ENCODE measurements around the gene TMEM204.

DNA sequence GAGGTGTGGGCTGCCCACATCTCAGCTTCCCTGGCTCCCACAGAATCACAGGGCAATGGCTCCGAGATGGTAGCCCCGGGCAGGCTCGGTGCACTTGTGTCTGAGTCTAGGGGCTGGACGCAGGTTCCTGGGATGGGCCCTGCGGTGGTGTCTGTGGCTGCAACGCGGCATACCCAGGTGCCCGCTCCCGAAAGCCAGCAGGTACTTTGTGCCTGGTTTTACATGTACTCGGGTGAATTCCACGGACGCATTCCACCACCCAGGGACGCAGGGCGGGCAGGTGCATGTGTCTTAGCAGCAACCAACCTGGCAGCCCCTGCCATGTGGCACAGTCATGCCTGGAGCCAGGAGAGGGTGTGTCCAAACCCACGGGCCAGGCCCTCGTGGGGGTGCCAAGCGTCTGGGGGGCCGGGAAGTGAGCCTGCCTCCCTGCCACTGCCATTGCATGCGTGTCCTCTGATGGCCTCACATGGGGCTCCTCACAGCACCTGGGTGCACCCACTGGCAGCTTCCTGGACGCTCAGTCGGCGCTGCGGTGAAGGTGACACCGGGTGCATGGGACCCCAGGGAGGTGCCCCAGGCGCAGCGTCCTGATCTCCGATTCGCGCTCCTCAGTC is 4.4 kb upstream of the TMEM204 start:
- no peak for TF ChIP-seq CTCF (IDR thresholded peaks at IDR 0.05 in 2 of 3, conservative IDR thresholded peaks at IDR 0.05 in 1 of 3; ENCODE audit: control insufficient read depth in 2 of 3, extremely low read depth in 1 of 3, insufficient read depth in 1 of 3, low read depth in 3 of 3, low read length in 3 of 3)
- no peak for TF ChIP-seq RFX5 (IDR thresholded peaks at IDR 0.05; ENCODE audit: low read depth, low read length)
- TF ChIP-seq EZH2 (IDR thresholded peaks at IDR 0.05; ENCODE audit: borderline replicate concordance, control insufficient read depth, low read depth, low read length), result no peak
- no peak for TF ChIP-seq CREB1 (IDR thresholded peaks at IDR 0.05; ENCODE audit: low read depth)
- no peak for TF ChIP-seq ZNF24 (IDR thresholded peaks at IDR 0.05)
- TF ChIP-seq BRCA1 (IDR thresholded peaks at IDR 0.05; ENCODE audit: low read depth, low read length), result no peak
- no peak for TF ChIP-seq POLR2AphosphoS5 (IDR thresholded peaks at IDR 0.05; ENCODE audit: low read length)
